Natural killer cell (primary cell): ENCODE results near the gene HERPUD2. TPM values are rescaled to one million over a fixed set of nuclear protein-coding genes. Genes with fewer than 3 reads are reported as not detected.

Source experiments
- ATAC-seq, 3 donors: fragments of 150-1000 bp in 2 of 3; fragments of 200-7000 bp in 1 of 3; cut with Tn5 transposase; 1 replicate in 1 of 3; 2 replicates in 2 of 3; pipeline ENCODE4 v1.10.0; 2021; ENCODE audit warnings: mild to moderate bottlenecking in 2 of 3, moderate library complexity in 2 of 3
- DNase-seq, 2 donors: peaks; one replicate each; pipeline versions ENCODE4 v3.0.0 to v3.0.0-alpha.2; 2013 to 2021; ENCODE audit warnings: mixed read lengths in 1 of 2
- H3K27ac ChIP-seq: one replicate; pipeline ENCODE4 v1.5.1; 2013; ENCODE audit warnings: mild to moderate bottlenecking, low read length
- H3K27me3 ChIP-seq: one replicate; pipeline ENCODE4 v1.6.1; 2013; ENCODE audit warnings: low read length; ENCODE audit not compliant: control insufficient read depth, insufficient read depth
- H3K36me3 ChIP-seq: one replicate; pipeline ENCODE4 v1.6.1; 2013; ENCODE audit warnings: low read length; ENCODE audit not compliant: control insufficient read depth, insufficient read depth
- H3K4me1 ChIP-seq: one replicate; pipeline ENCODE4 v1.6.1; 2013; ENCODE audit warnings: low read length; ENCODE audit not compliant: control insufficient read depth, insufficient read depth
- H3K4me3 ChIP-seq: one replicate; pipeline ENCODE4 v1.5.1; 2013; ENCODE audit warnings: low read length
- H3K9me3 ChIP-seq: one replicate; pipeline ENCODE4 v1.6.1; 2013; ENCODE audit warnings: low read length; ENCODE audit not compliant: control insufficient read depth, insufficient read depth
- H3K27ac Mint-ChIP-seq, 2 donors: one replicate each; pipeline ENCODE4 v1.8.0; 2022; ENCODE audit warnings: mild to moderate bottlenecking in 2 of 2, mixed read lengths in 2 of 2, moderate library complexity in 1 of 2
- H3K27me3 Mint-ChIP-seq, 2 donors: one replicate each; pipeline ENCODE4 v1.8.0; 2022; ENCODE audit warnings: low read depth in 2 of 2, mixed read lengths in 2 of 2
- H3K36me3 Mint-ChIP-seq: one replicate; pipeline ENCODE4 v1.8.0; 2022; ENCODE audit warnings: mixed read lengths
- H3K4me1 Mint-ChIP-seq, 2 donors: one replicate each; pipeline ENCODE4 v1.8.0; 2022; ENCODE audit warnings: mixed read lengths in 2 of 2
- H3K4me3 Mint-ChIP-seq: one replicate; pipeline ENCODE4 v1.8.0; 2022; ENCODE audit warnings: mild to moderate bottlenecking, moderate library complexity, mixed read lengths
- H3K9me3 Mint-ChIP-seq, 2 donors: one replicate each; pipeline ENCODE4 v1.8.0; 2022; ENCODE audit warnings: mixed read lengths in 2 of 2
- WGBS: methylation state at CpG from one replicate; pipeline ENCODE4 v1.1.7; 2013; ENCODE audit warnings: missing lambda C conversion rate; ENCODE audit not compliant: insufficient coverage; 5-methylcytosine and 5-hydroxymethylcytosine counted together
- intact Hi-C: fragments of 100-400 bp; cut with micrococcal nuclease; formaldehyde crosslinking; loops from one replicate; pipeline ENCODE4 v1.14.2; 2022
- total RNA-seq, 4 donors: library from RNA; stranded (reverse); fragments of 120-200 nt in 1 of 4; gene quantifications; one replicate each; pipeline versions ENCODE4 v1.2.3 to v1.2.4, GENCODE V29; 2013 to 2022
- TF ChIP-seq, protein P1 (sequence below): fragments of 200-600 bp; IDR thresholded peaks from one replicate; pipeline ENCODE4 v1.8.0; 2022; ENCODE audit warnings: antibody characterized with exemption

HERPUD2 gene
- total RNA-seq, 3 donors from 2014 or later (not counting 1 experiment from before 2014, with no cell fraction given), result 103 to 112 (median 111) TPM

DNA sequence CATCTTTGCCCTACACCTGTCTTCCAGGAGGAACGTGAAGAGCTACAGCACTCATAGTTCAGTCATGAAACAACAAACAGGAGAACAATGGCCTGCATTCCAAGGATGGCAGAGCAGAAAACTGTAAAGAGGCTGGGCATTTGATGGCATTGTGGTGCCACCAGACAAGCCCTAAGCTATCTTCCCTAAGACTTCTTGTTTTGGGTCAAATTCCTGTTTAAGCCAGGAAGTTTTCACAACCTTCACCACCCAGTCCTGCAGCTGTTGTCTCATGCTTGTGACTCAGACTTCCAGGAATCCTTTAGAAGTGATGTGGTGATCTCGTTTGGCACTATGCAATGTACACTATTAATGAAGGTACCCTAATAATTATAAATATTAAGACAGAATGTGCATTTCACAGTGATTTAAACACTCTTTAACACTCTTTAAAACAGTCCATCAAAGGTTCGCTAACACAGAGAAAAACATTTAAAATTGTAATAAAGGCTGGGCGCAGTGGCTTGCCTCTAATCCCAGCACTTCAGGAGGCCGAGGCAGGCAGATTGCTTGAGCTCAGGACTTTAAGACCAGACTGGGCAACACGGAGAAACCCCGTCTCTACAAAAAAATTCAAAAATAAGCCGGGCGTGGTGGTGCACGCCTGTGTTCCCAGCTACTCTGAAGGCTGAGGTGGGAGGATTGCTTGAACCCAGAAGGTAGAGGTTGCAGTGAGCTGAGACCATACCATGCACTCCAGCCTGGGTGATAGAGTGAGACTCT, 2.7 kb upstream of the HERPUD2 start:
- H3K9me3 Mint-ChIP-seq, result no peaks in the 10 kb centered on the region
- no peaks in the 10 kb centered on the region for H3K36me3 Mint-ChIP-seq
- no peak for ATAC-seq
- no peaks in the 10 kb centered on the region for H3K36me3 ChIP-seq
- peaks cover 39 to 44% of the 10 kb centered on the region in 2 donors for H3K4me1 Mint-ChIP-seq
- H3K27ac ChIP-seq, result no peak overlapping the region
- no peak overlapping the region for H3K4me3 Mint-ChIP-seq
- peaks cover 25% of the 10 kb centered on the region for H3K4me1 ChIP-seq
- TF ChIP-seq, protein P1, sequence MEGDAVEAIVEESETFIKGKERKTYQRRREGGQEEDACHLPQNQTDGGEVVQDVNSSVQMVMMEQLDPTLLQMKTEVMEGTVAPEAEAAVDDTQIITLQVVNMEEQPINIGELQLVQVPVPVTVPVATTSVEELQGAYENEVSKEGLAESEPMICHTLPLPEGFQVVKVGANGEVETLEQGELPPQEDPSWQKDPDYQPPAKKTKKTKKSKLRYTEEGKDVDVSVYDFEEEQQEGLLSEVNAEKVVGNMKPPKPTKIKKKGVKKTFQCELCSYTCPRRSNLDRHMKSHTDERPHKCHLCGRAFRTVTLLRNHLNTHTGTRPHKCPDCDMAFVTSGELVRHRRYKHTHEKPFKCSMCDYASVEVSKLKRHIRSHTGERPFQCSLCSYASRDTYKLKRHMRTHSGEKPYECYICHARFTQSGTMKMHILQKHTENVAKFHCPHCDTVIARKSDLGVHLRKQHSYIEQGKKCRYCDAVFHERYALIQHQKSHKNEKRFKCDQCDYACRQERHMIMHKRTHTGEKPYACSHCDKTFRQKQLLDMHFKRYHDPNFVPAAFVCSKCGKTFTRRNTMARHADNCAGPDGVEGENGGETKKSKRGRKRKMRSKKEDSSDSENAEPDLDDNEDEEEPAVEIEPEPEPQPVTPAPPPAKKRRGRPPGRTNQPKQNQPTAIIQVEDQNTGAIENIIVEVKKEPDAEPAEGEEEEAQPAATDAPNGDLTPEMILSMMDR, result no peak
- H3K4me3 ChIP-seq, result no peak overlapping the region
- intact Hi-C loops, result no loop called here
- no peaks in the 10 kb centered on the region for H3K27me3 Mint-ChIP-seq
- 95% methylated on average over 9 of the region's 10 CpGs for WGBS
- no peak for DNase-seq
- H3K27ac Mint-ChIP-seq, result peak overlapping the region; percentile 97 to 98
- H3K9me3 ChIP-seq, result no peaks in the 10 kb centered on the region
- H3K27me3 ChIP-seq, result no peaks in the 10 kb centered on the region

DNA sequence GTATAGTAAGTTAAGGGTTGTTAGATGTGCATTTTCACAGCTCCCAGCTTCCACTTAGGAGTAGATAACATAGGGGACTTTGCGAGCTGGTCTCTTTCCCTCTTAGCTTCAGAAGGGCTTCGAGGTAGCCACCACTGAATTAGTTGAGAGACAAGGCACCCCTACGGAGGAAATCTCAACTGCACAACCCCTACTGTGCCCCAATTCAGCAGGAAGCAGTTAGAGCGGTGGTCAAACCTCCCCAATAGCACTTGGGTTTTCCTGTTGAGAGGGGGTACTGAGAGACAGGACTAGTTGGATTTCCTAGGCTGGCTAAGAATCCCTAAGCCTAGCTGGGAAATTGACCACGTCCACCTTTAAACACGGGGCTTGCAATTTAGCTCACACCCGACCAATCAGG, 1.1 kb upstream of the HERPUD2 start:
- peaks cover 55 to 60% of the 10 kb centered on the region in 2 donors for H3K4me1 Mint-ChIP-seq
- WGBS, result 71% methylated on average over 4 of the region's 7 CpGs
- Histone ChIP-seq H3K27me3 (no peaks in the 10 kb centered on the region), H3K9me3 (no peaks in the 10 kb centered on the region), H3K4me3 (no peak overlapping the region), H3K4me1 (peaks cover 29% of the 10 kb centered on the region), H3K36me3 (no peaks in the 10 kb centered on the region), H3K27ac (peak overlapping the region; percentile 95)
- intact Hi-C loops, result loop anchor here (1.0 to 2.0 kb wide), 5 partner anchors 13 to 105 kb away; partner anchors contain the start of gene SEPTIN7
- no peaks in the 10 kb centered on the region for H3K9me3 Mint-ChIP-seq
- TF ChIP-seq, protein P1, result no peak
- DNase-seq (peak in 1 of 2 donors; percentile 35), ATAC-seq (peak in 1 of 3 donors; percentile 1)
- H3K27me3 Mint-ChIP-seq, result no peaks in the 10 kb centered on the region
- peak overlapping the region; percentile 98 for H3K4me3 Mint-ChIP-seq
- H3K36me3 Mint-ChIP-seq, result no peaks in the 10 kb centered on the region
- peak overlapping the region; percentile 97 to 98 for H3K27ac Mint-ChIP-seq

DNA sequence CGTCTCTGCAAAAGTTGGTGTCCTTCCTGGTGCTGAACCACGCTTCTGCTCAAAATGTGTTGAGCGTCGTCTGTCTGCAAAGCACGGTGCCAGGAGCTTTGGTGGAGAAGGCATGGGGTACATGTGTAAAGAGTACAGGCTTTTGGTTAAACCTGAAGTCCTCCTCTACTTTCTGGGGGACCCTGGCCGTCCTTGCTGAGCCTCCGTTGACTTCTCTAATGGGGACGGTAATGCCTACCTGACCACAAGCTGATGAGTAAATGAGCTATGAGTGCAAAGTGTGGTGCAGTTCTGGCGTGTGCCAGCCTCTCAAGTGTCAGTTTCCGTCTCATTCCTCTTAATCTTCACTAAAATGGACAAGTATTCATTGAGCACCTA, 527 bp upstream of the HERPUD2 start:
- peak overlapping the region; percentile 97 to 98 for H3K27ac Mint-ChIP-seq
- intact Hi-C loops, result loop anchor here (1.0 to 2.0 kb wide), 5 partner anchors 14 to 106 kb away; partner anchors contain the start of gene SEPTIN7

More for the DNA sequence above, 527 bp upstream of the HERPUD2 start:
- DNase-seq, result peak; percentile 27 to 57
- H3K27me3 ChIP-seq, result no peaks in the 10 kb centered on the region
- H3K4me3 ChIP-seq, result peak overlapping the region; percentile 90
- Mint-ChIP-seq H3K27me3 (no peaks in the 10 kb centered on the region), H3K36me3 (no peaks in the 10 kb centered on the region), H3K4me1 (peaks cover 61 to 65% of the 10 kb centered on the region in 2 donors), H3K9me3 (no peaks in the 10 kb centered on the region), H3K4me3 (peak overlapping the region; percentile 98)
- peak; percentile 31 to 50 (median 45) for ATAC-seq
- no peaks in the 10 kb centered on the region for H3K36me3 ChIP-seq
- peak overlapping the region; percentile 95 for H3K27ac ChIP-seq
- WGBS, result 3% methylated on average over 10 of the region's 10 CpGs
- H3K4me1 ChIP-seq, result peaks cover 32% of the 10 kb centered on the region
- no peaks in the 10 kb centered on the region for H3K9me3 ChIP-seq
- TF ChIP-seq, protein P1, result no peak
